HFFc6 (cell line): ENCODE measurements around the gene NOP53. TPM values are rescaled to one million over a fixed set of nuclear protein-coding genes. Genes with fewer than 3 reads are reported as not detected.

Experiments used
- DNase-seq: peaks from one replicate; pipeline ENCODE4 v3.0.0-alpha.2; 2018
- H3K27ac Mint-ChIP-seq: 2 replicates; pipeline ENCODE4 v1.8.0; 2020; ENCODE audit warnings: mild to moderate bottlenecking, mixed read lengths
- H3K27me3 Mint-ChIP-seq: 2 replicates; pipeline ENCODE4 v1.8.0; 2021; ENCODE audit warnings: mild to moderate bottlenecking, moderate library complexity, mixed read lengths; ENCODE audit not compliant: insufficient read depth
- H3K36me3 Mint-ChIP-seq: 2 replicates; pipeline ENCODE4 v1.8.0; 2021; ENCODE audit warnings: low read depth, mixed read lengths
- H3K4me1 Mint-ChIP-seq: 2 replicates; pipeline ENCODE4 v1.8.0; 2020; ENCODE audit warnings: low read depth, mixed read lengths
- H3K4me3 Mint-ChIP-seq: 2 replicates; pipeline ENCODE4 v1.8.0; 2020; ENCODE audit warnings: mild to moderate bottlenecking, moderate library complexity, mixed read lengths
- H3K9me3 Mint-ChIP-seq: 2 replicates; pipeline ENCODE4 v1.8.0; 2020; ENCODE audit warnings: mild to moderate bottlenecking, mixed read lengths
- total RNA-seq, 6 experiments: library from RNA; stranded (reverse); fragmentation: NEBNext Ultra II Directional; extraction: Animal tissue kit (Norgen Biotek cat#: 25700); gene quantifications; 2 replicates in 1 of 6; 3 replicates in 5 of 6; pipeline ENCODE4 v1.2.3, GENCODE V29; 2021
- TF ChIP-seq, protein P1 (sequence below): fragments of 200-600 bp; sonication (generic); IDR thresholded peaks from 2 replicates; pipeline ENCODE4 v1.5.0; 2021; ENCODE audit warnings: antibody characterized with exemption, mild to moderate bottlenecking

Gene NOP53
- total RNA-seq, 6 experiments from 2014 or later = 72.7 to 113 (median 106) TPM

DNA sequence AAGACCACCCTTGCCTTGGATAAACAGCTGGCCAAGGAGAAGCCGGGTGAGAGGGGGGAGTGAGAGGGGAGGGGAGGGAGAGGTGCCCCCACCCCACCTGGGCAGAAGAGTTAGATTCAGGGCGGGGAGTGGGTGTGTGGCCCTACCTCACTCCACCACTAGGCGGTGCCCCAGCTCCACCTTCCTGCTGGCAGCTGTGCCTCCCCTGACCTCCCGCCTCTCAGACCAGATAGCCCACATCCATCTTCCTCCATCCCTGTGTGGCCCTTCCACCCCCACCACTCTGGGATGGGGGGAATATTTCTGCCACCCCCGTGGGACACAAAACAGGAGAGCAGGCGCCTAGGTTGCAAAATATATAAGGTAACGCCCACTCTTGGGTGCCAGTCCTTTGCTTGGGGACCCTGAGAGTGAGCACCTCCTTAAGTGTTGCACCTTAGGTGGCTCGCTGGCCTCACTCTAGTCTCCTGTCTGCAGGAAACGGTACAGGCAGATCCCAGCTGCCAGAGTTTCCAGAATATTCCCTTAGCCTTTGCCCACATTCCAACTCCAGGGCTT, 45.9 kb upstream of the NOP53 start:
- Mint-ChIP-seq H3K27ac (no peak overlapping the region), H3K36me3 (peaks cover 19% of the 10 kb centered on the region), H3K4me1 (peaks cover 17% of the 10 kb centered on the region), H3K4me3 (no peak overlapping the region), H3K9me3 (no peaks in the 10 kb centered on the region; the same call in 1 of the 2 replicates), H3K27me3 (peaks cover 6% of the 10 kb centered on the region)
- no peak for DNase-seq
- TF ChIP-seq, protein P1, sequence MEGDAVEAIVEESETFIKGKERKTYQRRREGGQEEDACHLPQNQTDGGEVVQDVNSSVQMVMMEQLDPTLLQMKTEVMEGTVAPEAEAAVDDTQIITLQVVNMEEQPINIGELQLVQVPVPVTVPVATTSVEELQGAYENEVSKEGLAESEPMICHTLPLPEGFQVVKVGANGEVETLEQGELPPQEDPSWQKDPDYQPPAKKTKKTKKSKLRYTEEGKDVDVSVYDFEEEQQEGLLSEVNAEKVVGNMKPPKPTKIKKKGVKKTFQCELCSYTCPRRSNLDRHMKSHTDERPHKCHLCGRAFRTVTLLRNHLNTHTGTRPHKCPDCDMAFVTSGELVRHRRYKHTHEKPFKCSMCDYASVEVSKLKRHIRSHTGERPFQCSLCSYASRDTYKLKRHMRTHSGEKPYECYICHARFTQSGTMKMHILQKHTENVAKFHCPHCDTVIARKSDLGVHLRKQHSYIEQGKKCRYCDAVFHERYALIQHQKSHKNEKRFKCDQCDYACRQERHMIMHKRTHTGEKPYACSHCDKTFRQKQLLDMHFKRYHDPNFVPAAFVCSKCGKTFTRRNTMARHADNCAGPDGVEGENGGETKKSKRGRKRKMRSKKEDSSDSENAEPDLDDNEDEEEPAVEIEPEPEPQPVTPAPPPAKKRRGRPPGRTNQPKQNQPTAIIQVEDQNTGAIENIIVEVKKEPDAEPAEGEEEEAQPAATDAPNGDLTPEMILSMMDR = peak; percentile 89

GRCh38 chr19:47700934-47701716, 44.2 kb upstream of the NOP53 start:
- no peak overlapping the region for H3K4me3 Mint-ChIP-seq
- TF ChIP-seq, protein P1 = no peak

GRCh38 chr19:47701717-47702552, 43.4 kb upstream of the NOP53 start:
- H3K4me3 Mint-ChIP-seq = no peak overlapping the region
- H3K27me3 Mint-ChIP-seq = peaks cover 3% of the 10 kb centered on the region; the same call in 1 of the 2 replicates
- no peak for DNase-seq
- TF ChIP-seq, protein P1 = no peak
- H3K27ac Mint-ChIP-seq = no peak overlapping the region
- H3K36me3 Mint-ChIP-seq = peaks cover 23% of the 10 kb centered on the region
- H3K9me3 Mint-ChIP-seq = no peaks in the 10 kb centered on the region; the same call in 1 of the 2 replicates
- H3K4me1 Mint-ChIP-seq = peaks cover 26% of the 10 kb centered on the region

More at GRCh38 chr19:47700934-47701716, 44.2 kb upstream of the NOP53 start:
- Mint-ChIP-seq H3K27ac (no peak overlapping the region), H3K4me1 (peaks cover 26% of the 10 kb centered on the region), H3K27me3 (peaks cover 3% of the 10 kb centered on the region; the same call in 1 of the 2 replicates), H3K36me3 (peaks cover 23% of the 10 kb centered on the region), H3K9me3 (no peaks in the 10 kb centered on the region; the same call in 1 of the 2 replicates)
- DNase-seq = no peak

GRCh38 chr19:47702671-47703070, 42.7 kb upstream of the NOP53 start:
- peaks cover 23% of the 10 kb centered on the region for H3K36me3 Mint-ChIP-seq
- TF ChIP-seq, protein P1 = no peak
- peaks cover 26% of the 10 kb centered on the region for H3K4me1 Mint-ChIP-seq
- no peak overlapping the region; the same call in 1 of the 2 replicates for H3K4me3 Mint-ChIP-seq
- peak overlapping the region; percentile 75; the same call in 1 of the 2 replicates for H3K27ac Mint-ChIP-seq
- DNase-seq = no peak
- H3K9me3 Mint-ChIP-seq = no peaks in the 10 kb centered on the region; the same call in 1 of the 2 replicates
- peaks cover 5% of the 10 kb centered on the region for H3K27me3 Mint-ChIP-seq

- no peak for DNase-seq
Measured at GRCh38 chr19:47703301-47703700, 42.0 kb upstream of the NOP53 start.

More at GRCh38 chr19:47703301-47703700, 42.0 kb upstream of the NOP53 start:
- Mint-ChIP-seq H3K27ac (peak overlapping the region; percentile 75; the same call in 1 of the 2 replicates), H3K27me3 (peaks cover 5% of the 10 kb centered on the region), H3K9me3 (no peaks in the 10 kb centered on the region; the same call in 1 of the 2 replicates), H3K4me3 (no peak overlapping the region), H3K4me1 (peaks cover 26% of the 10 kb centered on the region), H3K36me3 (peaks cover 23% of the 10 kb centered on the region)
- TF ChIP-seq, protein P1 = no peak
